ENCODE results near the gene CTBP2.

The CTBP2 gene

GRCh38 chr10:124955243-124955642 lies 205.1 kb downstream of the CTBP2 start:
- no peak for DNase-seq

GRCh38 chr10:124953421-124953820 lies 206.9 kb downstream of the CTBP2 start:
- DNase-seq, result no peak

GRCh38 chr10:124952123-124952522 lies 208.2 kb downstream of the CTBP2 start:
- DNase-seq, result no peak

- DNase-seq, result no peak
Measured at GRCh38 chr10:124949543-124949942, 210.8 kb downstream of the CTBP2 start.

GRCh38 chr10:124946945-124947344 lies 213.4 kb downstream of the CTBP2 start:
- no peak for DNase-seq

GRCh38 chr10:124944982-124945381 lies 215.4 kb downstream of the CTBP2 start:
- no peak for DNase-seq

- DNase-seq, result no peak
Measured at GRCh38 chr10:124943301-124944092, 216.9 kb downstream of the CTBP2 start.

GRCh38 chr10:124942317-124943169 lies 217.8 kb downstream of the CTBP2 start:
- no peak for DNase-seq

- DNase-seq, result no peak
Measured at GRCh38 chr10:124941823-124942222, 218.5 kb downstream of the CTBP2 start, which contains the start of gene ZRANB1. TSS of gene ZRANB1 (plus strand) at chr10:124942123. CDS start at chr10:124942494, 371 bp downstream.

- no peak for DNase-seq
Measured at GRCh38 chr10:124939290-124939689, 221.1 kb downstream of the CTBP2 start.

- no peak for DNase-seq
Measured at GRCh38 chr10:124936813-124937212, 223.6 kb downstream of the CTBP2 start.

- DNase-seq, result no peak
Measured at GRCh38 chr10:124935946-124936345, 224.4 kb downstream of the CTBP2 start.

Data from CD4-positive, alpha-beta T cell treated with Interleukin-10 for 1 hour (primary cell).